Measurements from ENCODE around the gene GATA5. TPM values are rescaled to one million over a fixed set of nuclear protein-coding genes. Genes with fewer than 3 reads are reported as not detected.

Gene GATA5
- total RNA-seq, 1 experiment from 2014 or later = 0.25 TPM

- Mint-ChIP-seq H3K27me3 (ENCODE audit: insufficient read depth, unreplicated experiment) (no peaks in the 10 kb centered on the region), H3K27ac (ENCODE audit: unreplicated experiment) (no peak overlapping the region), H3K9me3 (ENCODE audit: unreplicated experiment) (peaks cover 10% of the 10 kb centered on the region), H3K4me3 (ENCODE audit: unreplicated experiment) (no peak overlapping the region), H3K4me1 (ENCODE audit: low read depth, unreplicated experiment) (peaks cover 5% of the 10 kb centered on the region), H3K36me3 (ENCODE audit: insufficient read depth, unreplicated experiment) (peaks cover 6% of the 10 kb centered on the region)
- H3K4me1 ChIP-seq = peaks cover 9% of the 10 kb centered on the region
- no peak for DNase-seq
- ChIA-PET CTCF (no interaction called here), POLR2A (no interaction called here)
- no peak for TF ChIP-seq CTCF (IDR thresholded peaks at IDR 0.05; ENCODE audit: insufficient read depth in 1 of 2, low read depth in 1 of 2, low read length in 1 of 2, severe bottlenecking in 1 of 2, unreplicated experiment in 1 of 2)
- H3K27me3 ChIP-seq (replicated peaks; ENCODE audit: control insufficient read depth, insufficient read depth, low read length) = no peaks in the 10 kb centered on the region
- BruUV-seq (replicated peaks) = no TSS peak
- no peaks in the 10 kb centered on the region for H3K9me3 ChIP-seq
- intact Hi-C loops (cut with micrococcal nuclease; ENCODE audit: unreplicated experiment) = no loop called here
- H3K4me3 ChIP-seq (ENCODE audit: low read depth, low read length) = no peak overlapping the region
- H3K36me3 ChIP-seq (ENCODE audit: control insufficient read depth, insufficient read depth, low read length) = no peaks in the 10 kb centered on the region
Observed at GRCh38 chr20:62506791-62507190, 31.0 kb upstream of the GATA5 start.

- BruUV-seq (replicated peaks) = no TSS peak
- no peak overlapping the region for H3K27ac Mint-ChIP-seq (ENCODE audit: unreplicated experiment)
- H3K9me3 Mint-ChIP-seq (ENCODE audit: unreplicated experiment) = peaks cover 11% of the 10 kb centered on the region
- no peaks in the 10 kb centered on the region for H3K4me1 Mint-ChIP-seq (ENCODE audit: low read depth, unreplicated experiment)
- DNase-seq = peak in 1 of 2 experiments; percentile 50
- intact Hi-C loops (cut with micrococcal nuclease; ENCODE audit: unreplicated experiment) = no loop called here
- no peaks in the 10 kb centered on the region for H3K36me3 ChIP-seq (ENCODE audit: control insufficient read depth, insufficient read depth, low read length)
- POLR2A ChIA-PET = no interaction called here
- H3K27me3 Mint-ChIP-seq (ENCODE audit: insufficient read depth, unreplicated experiment) = no peaks in the 10 kb centered on the region
- H3K27me3 ChIP-seq (replicated peaks; ENCODE audit: control insufficient read depth, insufficient read depth, low read length) = no peaks in the 10 kb centered on the region
- H3K4me3 Mint-ChIP-seq (ENCODE audit: unreplicated experiment) = no peak overlapping the region
- H3K4me1 ChIP-seq = peaks cover 2% of the 10 kb centered on the region
- no peaks in the 10 kb centered on the region for H3K9me3 ChIP-seq
- TF ChIP-seq CTCF (IDR thresholded peaks at IDR 0.05; ENCODE audit: insufficient read depth in 1 of 2, low read depth in 1 of 2, low read length in 1 of 2, severe bottlenecking in 1 of 2, unreplicated experiment in 1 of 2) = peak in 1 of 2 experiments; percentile 11
- no peak overlapping the region for H3K4me3 ChIP-seq (ENCODE audit: low read depth, low read length)
- H3K36me3 Mint-ChIP-seq (ENCODE audit: insufficient read depth, unreplicated experiment) = peaks cover 5% of the 10 kb centered on the region
- CTCF ChIA-PET = interaction anchor here (0.6 to 2.1 kb wide), 3 partner anchors 10 to 111 kb away, joined by 3 to 6 read pairs (median 5); no protein-coding TSS in a partner anchor
Observed at GRCh38 chr20:62506087-62506486, 30.3 kb upstream of the GATA5 start.

- Mint-ChIP-seq H3K9me3 (ENCODE audit: unreplicated experiment) (peaks cover 17% of the 10 kb centered on the region), H3K36me3 (ENCODE audit: insufficient read depth, unreplicated experiment) (no peaks in the 10 kb centered on the region), H3K27me3 (ENCODE audit: insufficient read depth, unreplicated experiment) (no peaks in the 10 kb centered on the region), H3K27ac (ENCODE audit: unreplicated experiment) (no peak overlapping the region), H3K4me3 (ENCODE audit: unreplicated experiment) (no peak overlapping the region), H3K4me1 (ENCODE audit: low read depth, unreplicated experiment) (no peaks in the 10 kb centered on the region)
- Histone ChIP-seq H3K27me3 (replicated peaks; ENCODE audit: control insufficient read depth, insufficient read depth, low read length) (no peaks in the 10 kb centered on the region), H3K4me1 (no peaks in the 10 kb centered on the region), H3K4me3 (ENCODE audit: low read depth, low read length) (no peak overlapping the region), H3K36me3 (ENCODE audit: control insufficient read depth, insufficient read depth, low read length) (no peaks in the 10 kb centered on the region), H3K9me3 (no peaks in the 10 kb centered on the region)
- ChIA-PET POLR2A (no interaction called here), CTCF (interaction anchor here (0.6 to 2.1 kb wide), 4 partner anchors 9 to 111 kb away, joined by 3 to 6 read pairs (median 4); no protein-coding TSS in a partner anchor)
- no peak for DNase-seq
- TF ChIP-seq CTCF (IDR thresholded peaks at IDR 0.05; ENCODE audit: insufficient read depth in 1 of 2, low read depth in 1 of 2, low read length in 1 of 2, severe bottlenecking in 1 of 2, unreplicated experiment in 1 of 2) = no peak
- no TSS peak for BruUV-seq (replicated peaks)
- intact Hi-C loops (cut with micrococcal nuclease; ENCODE audit: unreplicated experiment) = no loop called here
Observed at GRCh38 chr20:62505337-62506045, 29.7 kb upstream of the GATA5 start.

Data from Caco-2 (cell line).